ENCODE measurements around the gene NFIB. TPM values are rescaled to one million over a fixed set of nuclear protein-coding genes. Genes with fewer than 3 reads are reported as not detected.

The NFIB gene
- total RNA-seq, 1 experiment from 2014 or later, result 14.3 TPM

DNA sequence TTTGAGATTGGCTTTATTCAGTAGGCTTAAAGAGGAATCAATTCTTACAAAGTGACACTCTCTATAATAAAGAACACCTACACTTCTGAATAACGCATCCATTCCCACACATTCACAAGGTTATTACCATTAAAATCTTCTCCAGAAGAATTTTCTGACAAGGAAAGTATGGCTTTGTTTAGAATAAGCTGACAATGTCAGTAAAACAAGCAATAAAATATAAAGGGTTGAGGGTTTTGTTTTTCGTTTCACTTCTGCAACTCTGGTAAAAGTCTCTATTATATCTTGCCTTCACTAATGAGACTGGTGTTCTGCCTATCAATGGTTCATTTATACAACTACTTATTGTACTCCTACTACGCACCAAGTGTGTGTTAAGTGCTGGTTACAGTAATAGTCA is 169.7 kb downstream of the NFIB start:
- no peak overlapping the region for H3K4ac ChIP-seq (ENCODE audit: low read depth, low read length)
- Mint-ChIP-seq H3K4me3 (no peak overlapping the region), H3K27me3 (ENCODE audit: low read depth) (no peaks in the 10 kb centered on the region), H3K27ac (no peak overlapping the region), H3K36me3 (ENCODE audit: insufficient read depth in 1 of 3, low read depth in 3 of 3) (peaks cover 0 to 10% (median 5%) of the 10 kb centered on the region in 3 experiments; a peak in 4 of 7 replicates), H3K4me1 (peaks cover 0 to 3% of the 10 kb centered on the region in 2 experiments; a peak in 2 of 4 replicates), H3K9me3 (no peaks in the 10 kb centered on the region)
- no CpG with 5 or more reads among the region's 3 CpGs for WGBS (ENCODE audit: extremely low coverage, insufficient read length, low lambda C conversion rate)
- no peak overlapping the region for H2AK5ac ChIP-seq (ENCODE audit: insufficient read length, low read length)
- H3T11ph ChIP-seq (ENCODE audit: low read length), result no peak overlapping the region
- no peaks in the 10 kb centered on the region for H3K79me2 ChIP-seq (ENCODE audit: insufficient read depth, low read length)
- no peak overlapping the region for H4K5ac ChIP-seq (ENCODE audit: insufficient read length, low read depth, low read length)
- H4K91ac ChIP-seq (ENCODE audit: insufficient read length, low read depth, low read length), result no peak overlapping the region
- no peak overlapping the region for H3K18ac ChIP-seq (ENCODE audit: insufficient read length, low read depth, low read length)
- no peak overlapping the region for H3K9ac ChIP-seq (ENCODE audit: extremely low read depth, insufficient read length, low read length)
- no peak overlapping the region for H2BK120ac ChIP-seq (ENCODE audit: low read depth, low read length, poor library complexity, severe bottlenecking)
- no peak overlapping the region for H3K27ac ChIP-seq (ENCODE audit: insufficient read length, low read depth, low read length)
- no peaks in the 10 kb centered on the region for H3K27me3 ChIP-seq (ENCODE audit: insufficient read depth, low read length)
- no peak overlapping the region for H3K23ac ChIP-seq (ENCODE audit: insufficient read length, low read depth, low read length)
- H3K4me2 ChIP-seq (ENCODE audit: insufficient read depth, insufficient read length, low read length), result no peak overlapping the region
- H4K20me1 ChIP-seq (ENCODE audit: control insufficient read depth, insufficient read depth, insufficient read length), result no peaks in the 10 kb centered on the region
- no peaks in the 10 kb centered on the region for H3K79me1 ChIP-seq (ENCODE audit: insufficient read depth, low read depth, low read length, poor library complexity, severe bottlenecking)
- H2BK5ac ChIP-seq (ENCODE audit: insufficient read length, low read length), result no peak overlapping the region
- no peak overlapping the region for H2AFZ ChIP-seq (ENCODE audit: low read length)
- H3K23me2 ChIP-seq (ENCODE audit: insufficient read length, low read depth, low read length, poor library complexity, severe bottlenecking), result no peaks in the 10 kb centered on the region
- TF ChIP-seq, protein P1, sequence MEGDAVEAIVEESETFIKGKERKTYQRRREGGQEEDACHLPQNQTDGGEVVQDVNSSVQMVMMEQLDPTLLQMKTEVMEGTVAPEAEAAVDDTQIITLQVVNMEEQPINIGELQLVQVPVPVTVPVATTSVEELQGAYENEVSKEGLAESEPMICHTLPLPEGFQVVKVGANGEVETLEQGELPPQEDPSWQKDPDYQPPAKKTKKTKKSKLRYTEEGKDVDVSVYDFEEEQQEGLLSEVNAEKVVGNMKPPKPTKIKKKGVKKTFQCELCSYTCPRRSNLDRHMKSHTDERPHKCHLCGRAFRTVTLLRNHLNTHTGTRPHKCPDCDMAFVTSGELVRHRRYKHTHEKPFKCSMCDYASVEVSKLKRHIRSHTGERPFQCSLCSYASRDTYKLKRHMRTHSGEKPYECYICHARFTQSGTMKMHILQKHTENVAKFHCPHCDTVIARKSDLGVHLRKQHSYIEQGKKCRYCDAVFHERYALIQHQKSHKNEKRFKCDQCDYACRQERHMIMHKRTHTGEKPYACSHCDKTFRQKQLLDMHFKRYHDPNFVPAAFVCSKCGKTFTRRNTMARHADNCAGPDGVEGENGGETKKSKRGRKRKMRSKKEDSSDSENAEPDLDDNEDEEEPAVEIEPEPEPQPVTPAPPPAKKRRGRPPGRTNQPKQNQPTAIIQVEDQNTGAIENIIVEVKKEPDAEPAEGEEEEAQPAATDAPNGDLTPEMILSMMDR (conservative IDR thresholded peaks at IDR 0.05), result no peak
- no peak overlapping the region for H2BK15ac ChIP-seq (ENCODE audit: low read depth, low read length)
- H2BK20ac ChIP-seq (ENCODE audit: low read depth, low read length, poor library complexity, severe bottlenecking), result no peak overlapping the region
- no peak overlapping the region for H4K8ac ChIP-seq (replicated peaks; ENCODE audit: insufficient read length, low read depth, low read length)
- no peaks in the 10 kb centered on the region for H3K9me3 ChIP-seq (ENCODE audit: control insufficient read depth, low read depth, low read length)
- no peak overlapping the region for H2BK12ac ChIP-seq (ENCODE audit: insufficient read length, low read depth, low read length)
- no peak overlapping the region for H3K14ac ChIP-seq (ENCODE audit: insufficient read depth, low read length)
- no peak for DNase-seq
- H3K56ac ChIP-seq (ENCODE audit: insufficient read length, low read depth, low read length), result no peak overlapping the region
- H3K4me1 ChIP-seq (ENCODE audit: insufficient read depth, low read length), result no peaks in the 10 kb centered on the region

Data from H9 (cell line).